Common myeloid progenitor, CD34-positive (primary cell): ENCODE results near the gene KRTAP24-1.

Experiments used
- CTCF ChIA-PET: fragments of 350-600 bp; sonication (Branson Sonifier 250); formaldehyde crosslinking; loops from one replicate; lab custom pipeline; 2021; ENCODE audit warnings: antibody characterized with exemption; lab: Charles Lee
- POLR2A ChIA-PET: fragments of 350-600 bp; sonication (Branson Sonifier 250); formaldehyde crosslinking; loops from one replicate; lab custom pipeline; 2021; ENCODE audit warnings: antibody characterized with exemption; lab: Charles Lee
- DNase-seq, 3 donors: peaks; one replicate each; pipeline versions ENCODE4 v3.0.0 to v3.0.0-alpha.2; 2013
- H3K27ac ChIP-seq, 2 experiments: 1 replicate in 1 of 2; 2 replicates in 1 of 2; pipeline ENCODE4 v1.7.0; 2013; ENCODE audit warnings: inconsistent platforms in 2 of 2, low read length in 2 of 2, mild to moderate bottlenecking in 2 of 2, low read depth in 1 of 2, moderate library complexity in 1 of 2; ENCODE audit not compliant: severe bottlenecking in 2 of 2, insufficient read depth in 1 of 2, poor library complexity in 1 of 2
- H3K27me3 ChIP-seq, 5 experiments: replicated peaks in 2 of 5; 1 replicate in 3 of 5; 2 replicates in 2 of 5; pipeline versions ENCODE4 v1.6.1 to v1.7.0; 2013; ENCODE audit warnings: low read length in 4 of 5, mild to moderate bottlenecking in 2 of 5, moderate library complexity in 2 of 5, inconsistent platforms in 1 of 5; ENCODE audit not compliant: insufficient read depth in 5 of 5, control insufficient read depth in 4 of 5
- H3K36me3 ChIP-seq, 4 experiments: 1 replicate in 2 of 4; 2 replicates in 2 of 4; pipeline versions ENCODE4 v1.6.1 to v1.7.0; 2013; ENCODE audit warnings: low read length in 3 of 4, control low read depth in 1 of 4, mild to moderate bottlenecking in 1 of 4; ENCODE audit not compliant: control insufficient read depth in 4 of 4, insufficient read depth in 4 of 4
- H3K4me1 ChIP-seq, 4 experiments: 1 replicate in 3 of 4; 2 replicates in 1 of 4; pipeline versions ENCODE4 v1.6.1 to v1.7.1; 2013; ENCODE audit warnings: low read length in 3 of 4, mild to moderate bottlenecking in 3 of 4, control low read depth in 1 of 4, inconsistent platforms in 1 of 4, moderate library complexity in 1 of 4; ENCODE audit not compliant: control insufficient read depth in 4 of 4, insufficient read depth in 4 of 4; ENCODE audit errors: control extremely low read depth in 1 of 4
- H3K4me3 ChIP-seq, 7 experiments: 1 replicate in 4 of 7; 2 replicates in 3 of 7; pipeline versions ENCODE4 v1.5.1 to v1.7.0; 2013; ENCODE audit warnings: mild to moderate bottlenecking in 7 of 7, low read length in 6 of 7, moderate library complexity in 6 of 7, inconsistent platforms in 2 of 7, low read depth in 2 of 7, control low read depth in 1 of 7; ENCODE audit not compliant: insufficient read depth in 4 of 7, control insufficient read depth in 1 of 7; ENCODE audit errors: extremely low read depth in 1 of 7
- H3K9me3 ChIP-seq, 5 experiments: 1 replicate in 4 of 5; 2 replicates in 1 of 5; pipeline versions ENCODE4 v1.6.1 to v1.7.1; 2013; ENCODE audit warnings: low read length in 4 of 5, mild to moderate bottlenecking in 2 of 5, inconsistent platforms in 1 of 5, low read depth in 1 of 5, moderate library complexity in 1 of 5; ENCODE audit not compliant: control insufficient read depth in 4 of 5, insufficient read depth in 2 of 5; ENCODE audit errors: control extremely low read depth in 1 of 5
- WGBS: methylation state at CpG from one replicate; pipeline ENCODE4 v1.1.5; 2013; ENCODE audit not compliant: insufficient coverage; 5-methylcytosine and 5-hydroxymethylcytosine counted together

Gene KRTAP24-1

DNA sequence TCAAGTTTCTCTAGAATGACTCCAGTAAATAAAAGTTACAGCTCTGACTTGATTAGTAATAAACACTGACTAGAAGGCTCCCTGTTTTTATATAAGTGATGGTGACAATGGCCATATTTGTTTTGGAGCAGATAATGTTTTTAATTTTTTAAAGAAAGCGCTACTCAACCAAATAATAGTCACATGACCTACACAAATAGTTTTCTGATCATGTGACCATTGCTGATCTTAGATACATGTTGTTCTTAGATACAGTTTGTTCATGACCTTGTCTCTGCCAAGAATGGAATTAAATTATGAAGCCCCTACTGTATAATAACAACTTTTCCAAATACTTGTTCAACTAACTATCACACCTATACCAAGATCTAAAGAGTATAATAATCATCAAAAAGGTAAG, 44.6 kb downstream of the KRTAP24-1 start:
- POLR2A ChIA-PET, result no interaction called here
- H3K27ac ChIP-seq, result no peak overlapping the region
- CTCF ChIA-PET, result no interaction called here
- H3K9me3 ChIP-seq, result no peaks in the 10 kb centered on the region
- H3K4me3 ChIP-seq, result no peak overlapping the region
- no CpG with 5 or more reads among the region's 1 CpG for WGBS
- H3K4me1 ChIP-seq, result no peaks in the 10 kb centered on the region
- no peak for DNase-seq
- H3K27me3 ChIP-seq, result no peaks in the 10 kb centered on the region
- H3K36me3 ChIP-seq, result no peaks in the 10 kb centered on the region

DNA sequence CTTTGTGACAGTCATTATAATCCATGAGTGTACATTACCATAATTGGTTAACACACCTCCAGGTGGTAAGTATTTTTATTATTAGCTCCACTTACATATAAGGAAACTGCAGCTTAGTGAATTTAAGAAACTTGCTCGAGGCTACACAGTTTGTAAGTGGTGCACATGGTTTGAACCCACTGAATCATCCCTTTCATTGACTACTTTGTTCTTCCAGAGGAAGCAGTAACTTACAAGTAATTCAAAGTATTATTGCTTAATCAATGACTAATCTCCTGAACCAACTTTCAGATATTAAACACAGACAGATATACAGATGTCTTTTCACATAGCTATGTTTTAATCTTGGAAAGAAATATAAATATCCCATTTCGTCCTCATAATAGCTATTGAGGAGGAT, 48.1 kb downstream of the KRTAP24-1 start:
- Histone ChIP-seq H3K4me1 (no peaks in the 10 kb centered on the region), H3K9me3 (no peaks in the 10 kb centered on the region), H3K4me3 (no peak overlapping the region), H3K27me3 (no peaks in the 10 kb centered on the region), H3K36me3 (no peaks in the 10 kb centered on the region), H3K27ac (no peak overlapping the region)
- ChIA-PET POLR2A (no interaction called here), CTCF (no interaction called here)
- no CpG with 5 or more reads among the region's 2 CpGs for WGBS
- no peak for DNase-seq

DNA sequence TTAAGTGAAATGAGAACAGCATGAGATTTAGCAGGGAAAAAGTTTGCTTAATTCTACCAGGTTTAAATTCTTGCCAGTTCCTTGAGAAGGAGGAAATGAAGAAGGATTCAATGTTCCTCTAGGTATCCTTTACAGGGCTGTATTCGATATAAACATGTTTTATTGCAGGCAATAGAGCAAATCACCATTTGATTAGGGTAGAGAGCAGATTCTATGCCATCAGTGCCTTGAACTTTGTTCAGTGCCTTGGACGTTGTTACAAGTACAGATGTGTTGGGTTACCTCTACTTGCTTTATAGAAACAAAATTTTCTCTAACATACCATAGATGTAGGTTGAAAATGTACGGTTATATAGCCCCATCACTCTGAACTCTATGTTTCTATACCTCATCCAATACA, 48.7 kb downstream of the KRTAP24-1 start:
- POLR2A ChIA-PET, result no interaction called here
- H3K27ac ChIP-seq, result no peak overlapping the region
- H3K4me1 ChIP-seq, result no peaks in the 10 kb centered on the region
- DNase-seq, result no peak
- no peaks in the 10 kb centered on the region for H3K9me3 ChIP-seq
- 100% methylated on average over 1 of the region's 3 CpGs for WGBS
- H3K4me3 ChIP-seq, result no peak overlapping the region
- CTCF ChIA-PET, result no interaction called here
- no peaks in the 10 kb centered on the region for H3K27me3 ChIP-seq
- H3K36me3 ChIP-seq, result no peaks in the 10 kb centered on the region

DNA sequence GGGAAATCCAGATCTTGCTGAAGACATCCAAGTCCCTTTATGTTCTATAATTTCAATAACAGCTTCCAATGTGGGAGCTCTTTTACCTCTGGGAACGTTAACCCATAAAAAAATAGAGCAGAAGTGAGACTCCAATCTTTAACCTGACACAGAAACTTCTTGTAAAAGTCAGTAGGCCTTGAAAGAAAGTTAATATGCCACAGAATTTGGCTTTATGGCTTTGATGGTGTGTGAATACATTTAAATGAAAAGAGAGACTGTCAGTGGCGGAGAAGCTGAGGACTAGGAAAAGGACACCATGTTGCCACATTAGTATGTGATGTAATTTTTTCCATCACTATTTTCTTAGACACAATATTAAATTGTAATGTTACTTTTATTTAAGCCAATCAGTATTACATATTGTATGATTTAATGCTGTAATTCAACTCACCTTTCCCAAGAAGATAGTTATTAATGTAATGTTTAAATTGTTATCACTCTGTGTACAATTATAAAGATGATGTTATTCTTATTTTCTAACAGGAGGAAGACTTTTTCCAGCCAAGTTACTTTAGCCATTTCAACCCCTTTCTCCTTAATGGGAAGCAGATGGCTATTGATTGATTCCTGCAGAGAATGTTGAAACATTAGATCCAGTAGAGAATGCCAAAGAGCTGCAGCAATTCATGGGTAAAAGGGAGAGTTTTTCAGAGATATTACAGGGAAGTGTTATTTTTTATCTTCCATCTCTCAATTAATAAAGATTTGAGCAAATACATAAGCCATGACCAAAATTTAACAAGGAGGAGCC, 49.3 kb downstream of the KRTAP24-1 start:
- Histone ChIP-seq H3K9me3 (peaks cover 0 to under 1% (median 0%) of the 10 kb centered on the region in 5 experiments), H3K4me1 (no peaks in the 10 kb centered on the region), H3K36me3 (no peaks in the 10 kb centered on the region), H3K27ac (no peak overlapping the region), H3K4me3 (no peak overlapping the region), H3K27me3 (no peaks in the 10 kb centered on the region)
- WGBS, result no CpG with 5 or more reads among the region's 2 CpGs
- ChIA-PET CTCF (no interaction called here), POLR2A (no interaction called here)
- no peak for DNase-seq

DNA sequence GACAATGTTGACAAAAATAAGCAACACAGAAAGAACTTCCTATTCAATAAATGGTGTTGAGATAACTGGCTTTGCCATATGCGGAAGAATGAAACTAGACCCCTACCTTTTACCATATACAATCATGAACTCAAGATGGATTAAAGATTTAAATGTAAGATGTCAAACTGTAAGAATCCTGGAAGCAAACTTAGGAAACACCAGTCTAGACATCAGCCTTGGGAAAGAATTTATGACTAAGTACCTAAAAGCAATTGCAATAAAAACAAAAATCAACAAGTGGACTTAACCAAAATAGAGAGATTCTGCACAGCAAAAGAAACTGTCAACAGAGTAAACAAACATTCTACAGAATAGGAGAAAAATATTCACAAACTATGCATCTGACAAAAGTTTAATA, 50.7 kb downstream of the KRTAP24-1 start:
- H3K4me3 ChIP-seq, result no peak overlapping the region
- no peak overlapping the region for H3K27ac ChIP-seq
- no peaks in the 10 kb centered on the region for H3K27me3 ChIP-seq
- H3K4me1 ChIP-seq, result no peaks in the 10 kb centered on the region
- no CpG with 5 or more reads among the region's 1 CpG for WGBS
- POLR2A ChIA-PET, result no interaction called here
- CTCF ChIA-PET, result no interaction called here
- DNase-seq, result no peak
- H3K9me3 ChIP-seq, result peaks cover 0 to 3% (median 0%) of the 10 kb centered on the region in 5 experiments
- H3K36me3 ChIP-seq, result no peaks in the 10 kb centered on the region
